ENCODE data around the gene HOXC12.
A peak's percentile ranks its signal among the peaks of the same experiment; 100 is the strongest.

Gene HOXC12

GRCh38 chr12:53998110-53998899 lies 43.6 kb downstream of the HOXC12 start:
- DNase-seq: no peak

DNA sequence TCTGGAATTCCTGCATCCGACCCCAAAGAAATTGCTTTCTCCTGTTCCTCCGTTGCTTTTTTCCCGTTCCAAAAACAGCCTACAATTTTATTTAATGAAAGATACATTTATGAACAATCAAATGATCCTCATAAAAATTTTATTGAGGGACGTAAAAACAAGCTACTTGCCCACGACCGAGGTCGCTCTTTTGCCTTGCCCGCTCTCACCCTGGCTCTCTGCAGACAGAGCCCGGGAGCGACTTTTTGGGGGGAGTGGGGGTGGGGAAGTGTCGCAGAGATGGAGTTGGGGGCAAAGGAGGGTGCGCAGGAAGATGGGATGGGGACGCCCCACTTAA lies 44.2 kb downstream of the HOXC12 start:
- no peak for DNase-seq

- peak; percentile 48 for DNase-seq
Observed at GRCh38 chr12:53999559-54000115, 44.9 kb downstream of the HOXC12 start.

DNA sequence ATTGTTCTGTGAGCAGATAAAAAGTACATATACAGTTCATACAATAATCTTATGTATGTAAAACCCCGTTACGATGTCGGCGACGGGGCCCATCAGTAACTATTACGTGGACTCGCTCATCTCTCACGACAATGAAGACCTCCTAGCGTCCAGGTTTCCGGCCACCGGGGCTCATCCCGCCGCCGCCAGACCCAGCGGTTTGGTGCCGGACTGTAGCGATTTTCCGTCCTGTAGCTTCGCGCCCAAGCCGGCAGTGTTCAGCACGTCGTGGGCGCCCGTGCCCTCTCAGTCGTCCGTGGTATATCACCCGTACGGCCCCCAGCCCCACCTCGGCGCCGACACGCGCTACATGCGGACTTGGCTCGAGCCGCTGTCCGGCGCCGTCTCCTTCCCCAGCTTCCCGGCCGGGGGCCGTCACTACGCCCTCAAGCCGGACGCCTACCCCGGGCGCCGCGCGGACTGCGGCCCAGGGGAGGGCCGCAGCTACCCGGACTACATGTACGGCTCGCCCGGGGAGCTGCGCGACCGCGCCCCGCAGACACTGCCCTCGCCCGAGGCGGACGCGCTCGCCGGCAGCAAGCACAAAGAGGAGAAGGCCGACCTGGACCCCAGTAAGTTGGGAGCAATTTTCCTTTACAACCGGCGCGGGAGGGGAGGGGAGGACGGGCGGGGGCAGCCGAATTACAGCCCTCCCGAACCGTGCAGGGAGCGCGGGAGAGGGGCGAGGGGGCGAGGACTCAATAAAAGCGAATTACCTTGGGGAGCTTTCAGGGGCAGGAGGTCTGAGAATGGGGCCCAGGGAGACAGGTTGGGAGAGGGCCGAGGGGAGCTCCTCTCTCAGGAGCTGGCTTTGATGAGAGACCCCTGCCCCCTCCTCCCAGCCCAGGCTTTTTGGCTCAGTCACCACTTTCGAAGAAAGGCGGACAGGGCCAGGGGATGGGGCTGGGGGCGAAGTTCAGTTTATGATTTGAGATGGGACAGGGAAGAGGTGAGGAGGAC lies 45.7 kb downstream of the HOXC12 start, which contains the start of gene HOXC9:
Gene HOXC9 (plus strand): TSS at position 46 of the 999 bp plus-strand sequence. CDS start 28 bp downstream, at position 74.
- peak; percentile 35 for DNase-seq

- DNase-seq: no peak
Observed at GRCh38 chr12:54001283-54002187, 46.8 kb downstream of the HOXC12 start.

DNA sequence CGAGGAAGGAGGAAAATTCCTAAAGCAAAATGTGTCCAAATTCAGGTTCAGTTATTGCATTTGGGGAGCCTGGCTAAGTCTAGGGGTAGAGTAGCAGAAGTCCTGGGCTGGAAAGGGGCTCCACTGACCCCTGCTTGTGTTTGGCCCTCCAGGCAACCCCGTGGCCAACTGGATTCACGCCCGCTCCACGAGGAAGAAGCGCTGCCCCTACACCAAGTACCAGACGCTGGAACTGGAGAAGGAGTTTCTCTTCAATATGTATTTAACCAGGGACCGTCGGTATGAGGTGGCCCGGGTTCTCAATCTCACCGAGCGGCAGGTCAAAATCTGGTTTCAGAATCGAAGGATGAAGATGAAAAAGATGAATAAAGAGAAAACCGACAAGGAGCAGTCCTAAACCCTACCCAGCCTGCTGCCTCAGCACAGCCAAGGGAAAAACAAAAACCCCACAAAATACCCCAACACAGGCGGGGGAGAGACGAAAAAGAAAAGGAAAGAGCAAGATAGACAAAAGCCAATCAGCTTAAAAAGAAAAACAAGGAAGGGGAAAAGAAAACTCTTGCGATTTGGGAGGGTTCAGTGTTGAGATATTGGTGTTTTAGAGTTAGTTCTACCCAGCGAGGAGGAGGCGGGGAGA lies 47.7 kb downstream of the HOXC12 start:
- no peak for DNase-seq

- no peak for DNase-seq
Observed at GRCh38 chr12:54002915-54003389, 48.2 kb downstream of the HOXC12 start.

DNA sequence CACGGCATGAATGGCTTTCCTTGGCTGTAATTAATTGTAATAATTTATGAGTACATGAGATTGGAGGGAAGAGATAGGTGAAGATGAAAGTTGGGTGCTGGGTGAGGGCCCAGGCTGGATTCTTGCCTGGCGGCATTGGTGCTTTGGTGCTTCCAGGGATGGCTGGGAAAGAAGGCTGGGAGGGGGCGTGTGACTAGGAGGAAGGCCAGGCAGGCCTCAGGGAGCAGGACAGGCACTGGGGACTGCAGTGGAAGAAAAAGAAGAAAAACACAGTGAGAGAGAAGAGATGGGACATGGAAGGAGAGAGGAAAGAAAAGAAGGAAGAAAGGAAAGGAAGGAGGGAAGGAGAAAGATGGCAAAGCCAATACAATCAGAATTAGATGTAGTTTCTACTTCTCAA lies 48.9 kb downstream of the HOXC12 start:
- DNase-seq: no peak

DNA sequence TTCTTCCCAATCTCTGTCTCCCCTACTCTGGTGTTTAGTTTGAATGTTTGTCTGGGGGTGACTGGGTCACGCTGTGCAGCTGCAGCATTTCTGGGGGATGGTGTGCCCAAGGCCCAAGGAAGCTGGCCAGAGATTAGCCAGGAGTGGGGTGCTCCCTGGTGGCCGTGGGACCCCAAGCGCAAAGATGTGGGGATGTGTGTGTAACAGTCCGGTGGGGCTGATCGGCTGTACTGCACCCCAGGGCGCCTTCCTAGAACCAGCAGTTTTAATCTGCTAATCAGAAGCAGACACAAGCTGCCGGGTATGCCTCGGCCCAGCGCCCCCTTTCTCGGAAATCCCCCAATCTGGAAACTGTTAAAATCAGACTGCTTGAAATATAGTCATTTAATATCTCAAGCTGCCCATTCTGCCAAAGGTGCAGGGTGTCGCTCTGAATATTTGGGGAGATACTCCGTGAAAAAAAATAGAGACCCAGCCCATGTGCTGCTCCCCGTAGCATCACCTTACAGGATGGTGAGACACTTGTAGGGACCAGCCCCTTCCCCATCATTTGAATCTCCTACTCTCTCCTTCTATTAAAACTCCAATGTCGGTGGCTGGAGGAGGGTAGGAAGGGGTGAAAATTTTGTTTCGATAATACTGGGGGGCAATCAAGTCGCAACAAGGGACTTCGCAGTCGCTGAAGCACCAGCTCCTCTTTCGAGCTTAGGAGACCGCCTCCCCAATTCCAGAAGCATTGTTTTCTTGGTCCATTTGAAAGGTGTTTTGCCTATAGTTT lies 49.5 kb downstream of the HOXC12 start:
- no peak for DNase-seq

DNA sequence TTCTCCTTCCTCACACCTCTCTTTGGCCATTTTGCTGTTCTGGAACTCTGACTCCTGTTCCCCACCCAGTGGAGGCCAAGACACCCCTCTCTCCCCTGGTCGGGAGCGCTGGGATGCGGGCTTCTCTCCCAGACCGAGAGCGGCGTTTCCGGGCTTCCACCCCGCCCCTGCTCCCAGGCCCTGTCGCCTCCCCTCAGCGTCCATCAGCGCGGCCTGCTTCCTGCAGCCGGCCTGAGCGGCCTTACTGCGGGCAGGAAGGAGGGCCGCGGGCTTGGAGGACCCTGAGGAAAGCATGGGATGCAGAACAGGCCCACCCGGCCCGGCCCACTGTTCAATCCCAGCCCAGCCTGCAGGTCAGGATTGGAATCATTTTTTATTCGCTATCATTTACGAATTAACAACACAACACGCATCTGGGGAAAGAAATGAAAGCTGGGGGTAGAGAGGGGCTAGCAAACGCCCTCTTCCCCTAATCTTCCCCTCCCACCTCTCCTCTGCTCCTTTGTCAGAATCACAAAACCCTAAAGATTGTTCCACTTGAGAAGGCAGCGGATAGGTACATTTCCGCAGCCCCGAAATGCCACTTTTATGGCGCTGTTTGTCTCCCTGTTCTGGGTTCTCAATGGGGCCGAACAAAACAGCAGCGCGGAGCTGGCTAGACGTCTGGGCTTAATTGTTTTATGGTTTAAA lies 50.3 kb downstream of the HOXC12 start:
- DNase-seq: peak; percentile 57

DNA sequence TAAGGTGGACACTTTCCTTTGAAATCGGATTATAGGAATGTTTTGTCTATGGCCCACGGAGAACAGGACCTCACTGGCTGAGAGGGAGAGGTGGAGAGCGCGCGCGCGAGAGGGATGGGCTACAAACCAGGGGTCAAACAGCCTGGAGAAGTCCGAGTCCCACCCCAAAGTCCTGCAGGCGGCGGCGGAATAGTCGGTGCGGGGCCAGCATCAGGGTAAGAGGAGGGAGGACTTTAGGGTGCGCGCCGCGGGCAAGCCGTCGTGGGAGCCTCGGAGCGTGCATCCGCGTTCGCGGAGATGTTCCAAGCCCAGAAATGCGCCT lies 50.8 kb downstream of the HOXC12 start:
- no peak for DNase-seq

- peak; percentile 85 for DNase-seq
Observed at GRCh38 chr12:54005853-54006558, 51.3 kb downstream of the HOXC12 start.

- DNase-seq: no peak
Observed at GRCh38 chr12:54006559-54007220, 52.0 kb downstream of the HOXC12 start.

GRCh38 chr12:54007538-54008259 lies 53.0 kb downstream of the HOXC12 start:
- no peak for DNase-seq

GRCh38 chr12:54008260-54008552 lies 53.5 kb downstream of the HOXC12 start:
- DNase-seq: no peak
